Bone marrow (tissue), 2 donors: Measurements from ENCODE around the gene ZNF91.
"Not testable (repeated sequence)": the region's sequence is repeated elsewhere in the genome, so short reads cannot be mapped to it uniquely, and the experiment has no call there.

Experiments
- DNase-seq, 2 donors: peaks; one replicate each; lab custom pipeline; 2025; lab: John Stamatoyannopoulos, UW

Gene ZNF91

DNA sequence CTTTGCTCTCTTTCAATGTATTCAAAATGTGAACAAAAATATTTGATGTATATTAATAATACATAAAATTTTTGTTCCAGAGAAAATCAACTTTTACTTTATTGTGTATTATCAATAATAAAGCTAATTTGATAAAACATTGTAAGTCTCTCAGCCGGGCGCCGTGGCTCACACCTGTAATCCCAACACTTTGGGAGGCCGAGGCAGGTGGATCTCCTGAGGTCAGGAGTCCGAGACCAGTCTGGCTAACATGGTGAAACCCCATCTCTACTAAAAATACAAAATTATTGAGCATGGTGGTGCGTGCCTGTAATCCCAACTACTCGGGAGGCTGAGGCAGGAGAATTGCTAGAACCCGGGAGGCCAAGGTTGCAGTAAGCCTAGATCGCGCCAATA is 449 bp upstream of the ZNF91 start:
- DNase-seq, result not testable (repeated sequence)

DNA sequence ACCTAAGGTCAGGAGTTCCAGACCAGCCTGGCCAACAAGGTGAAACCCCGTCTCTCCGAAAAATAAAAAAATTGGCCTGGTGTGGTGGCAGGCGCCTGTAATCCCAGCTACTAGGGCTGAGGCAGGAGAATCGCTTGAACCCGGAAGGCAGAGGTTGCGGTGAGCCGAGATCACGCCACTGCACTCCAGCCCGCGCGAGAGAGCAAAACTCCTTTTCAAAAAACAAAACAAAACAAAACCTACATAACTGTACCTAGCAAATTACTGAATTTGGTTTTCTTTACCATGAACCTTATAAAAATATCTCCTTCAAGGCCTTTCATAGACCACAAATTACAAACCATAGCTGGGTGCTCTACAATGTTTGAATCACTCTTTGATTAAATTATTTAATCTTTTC is 760 bp downstream of the ZNF91 start:
- DNase-seq, result no peak

DNA sequence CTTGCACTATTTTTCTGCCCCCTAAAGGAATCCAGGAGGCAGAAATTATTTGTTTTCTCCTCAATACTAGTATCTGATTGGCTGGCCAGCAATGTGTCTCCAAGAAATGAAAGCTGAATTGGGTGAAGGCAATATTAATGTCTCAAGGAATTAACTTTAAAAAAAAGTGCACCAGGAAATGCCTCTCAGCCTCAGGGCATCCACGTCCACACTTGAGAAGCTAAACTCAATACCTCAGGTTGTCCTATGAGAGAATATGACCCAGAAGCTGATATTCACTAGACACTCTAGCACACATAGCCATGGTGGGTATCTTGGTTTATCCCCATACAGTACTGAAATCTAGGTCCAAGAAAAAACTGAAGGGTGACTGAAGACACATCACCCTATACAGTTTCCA is 2.1 kb downstream of the ZNF91 start:
- no peak for DNase-seq

DNA sequence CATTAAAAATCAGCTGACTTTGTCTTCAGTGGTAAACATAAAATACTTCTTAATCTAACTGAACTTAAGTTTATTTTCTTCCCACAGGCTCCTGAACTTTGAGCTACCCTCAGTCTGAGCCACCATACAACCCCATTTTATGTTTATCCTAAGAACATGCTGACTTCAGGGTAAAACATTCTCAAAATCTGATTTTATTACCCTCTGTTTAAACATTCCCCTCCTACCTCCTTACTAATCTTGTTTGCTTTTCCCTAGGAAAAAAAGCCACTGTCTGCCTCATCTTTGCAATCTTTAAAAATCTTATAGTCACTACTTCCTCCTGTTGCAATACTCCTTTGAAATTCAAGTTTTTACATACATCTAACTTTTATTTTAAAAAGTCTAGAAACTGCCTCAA is 4.0 kb downstream of the ZNF91 start:
- no peak for DNase-seq

DNA sequence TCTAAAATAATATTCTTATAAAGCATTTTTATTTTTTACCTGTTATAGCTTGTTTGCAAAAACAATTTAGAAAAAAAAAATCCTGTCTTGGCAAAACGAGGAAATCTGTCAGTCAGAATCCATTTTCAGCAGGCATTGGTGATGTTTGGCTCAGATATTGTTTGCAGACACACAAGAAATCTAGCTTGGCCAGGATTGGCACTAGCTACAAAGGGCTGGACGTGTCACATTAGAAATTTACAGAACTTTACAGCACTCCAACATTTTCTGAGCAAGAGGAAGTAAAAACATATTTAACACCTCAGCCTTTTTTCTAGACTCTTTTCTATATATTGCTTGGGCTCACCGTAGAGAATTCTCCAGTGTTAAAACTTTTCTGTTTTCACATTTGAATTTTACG is 9.9 kb downstream of the ZNF91 start:
- DNase-seq, result no peak

DNA sequence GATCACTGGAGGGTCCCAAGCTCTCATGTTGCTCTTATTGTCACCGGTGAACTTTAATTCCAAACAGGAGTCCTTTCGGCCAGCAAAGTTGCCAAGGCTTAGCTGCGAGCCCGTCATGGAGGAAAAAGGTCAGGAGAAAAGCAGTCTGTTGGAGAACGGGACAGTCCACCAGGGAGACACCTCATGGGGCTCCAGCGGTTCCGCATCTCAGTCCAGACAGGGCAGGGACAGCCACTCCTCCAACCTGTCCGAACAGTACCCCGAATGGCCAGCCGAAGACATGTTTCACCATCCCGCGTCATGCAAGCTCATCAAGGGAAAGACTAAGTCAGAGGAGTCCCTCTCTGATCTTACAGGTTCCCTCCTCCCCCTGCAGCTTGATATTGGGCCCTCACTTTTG is 10.4 kb downstream of the ZNF91 start:
- DNase-seq, result no peak

DNA sequence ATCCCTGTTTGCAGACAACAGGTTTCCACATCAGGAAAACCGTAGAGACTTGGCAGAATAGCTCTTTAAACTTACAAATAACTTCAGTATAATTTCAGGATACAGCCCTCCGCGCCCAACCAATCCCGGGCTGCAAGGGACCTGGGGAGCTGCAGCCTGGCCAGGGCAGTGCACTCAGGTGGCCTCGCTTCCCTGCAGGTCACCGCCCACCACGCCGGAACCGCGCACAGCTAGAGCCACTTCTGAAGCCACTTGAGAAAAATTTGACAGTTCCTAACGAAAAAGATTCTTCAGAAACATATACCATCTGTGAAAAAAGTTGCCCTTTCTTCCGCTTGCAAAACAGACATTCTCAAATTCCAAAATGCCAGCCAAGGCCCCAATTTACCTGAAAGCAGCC is 11.1 kb downstream of the ZNF91 start:
- no peak for DNase-seq

DNA sequence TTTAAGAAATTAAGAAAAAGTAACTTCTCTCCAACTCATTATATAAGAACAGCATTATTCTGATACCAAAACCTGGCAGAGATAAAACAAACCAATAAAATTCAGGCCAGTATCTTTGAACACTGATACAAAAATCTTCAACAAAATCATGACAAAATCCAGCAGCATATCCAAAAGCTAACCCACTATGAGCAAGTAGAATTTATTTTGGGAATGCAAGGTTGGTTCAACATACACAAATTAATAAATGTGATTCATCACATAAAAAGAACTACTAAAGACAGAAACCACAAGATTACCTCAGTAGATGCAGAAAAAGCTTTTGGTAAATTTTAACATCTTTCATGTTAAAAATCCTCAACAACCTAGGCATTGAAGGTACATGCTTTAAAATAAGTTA is 12.3 kb downstream of the ZNF91 start:
- DNase-seq, result no peak

DNA sequence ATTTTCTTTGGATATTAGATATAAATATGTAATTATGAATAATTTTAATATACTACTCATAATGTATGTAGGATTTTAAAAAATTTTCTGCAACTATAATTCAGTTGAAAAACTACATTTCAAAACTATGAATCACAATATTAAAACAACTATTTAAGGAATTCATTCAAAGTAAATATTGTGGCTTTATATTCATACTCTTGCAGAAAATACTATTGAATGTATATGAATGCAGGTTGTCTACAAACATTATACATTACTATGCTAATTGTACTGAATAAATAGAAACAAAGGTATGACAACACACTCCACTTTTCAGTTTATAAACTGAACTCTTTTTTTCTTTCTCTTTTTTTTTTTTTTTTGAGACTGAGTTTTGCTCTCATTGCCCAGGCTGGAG is 14.2 kb downstream of the ZNF91 start:
- DNase-seq, result no peak

DNA sequence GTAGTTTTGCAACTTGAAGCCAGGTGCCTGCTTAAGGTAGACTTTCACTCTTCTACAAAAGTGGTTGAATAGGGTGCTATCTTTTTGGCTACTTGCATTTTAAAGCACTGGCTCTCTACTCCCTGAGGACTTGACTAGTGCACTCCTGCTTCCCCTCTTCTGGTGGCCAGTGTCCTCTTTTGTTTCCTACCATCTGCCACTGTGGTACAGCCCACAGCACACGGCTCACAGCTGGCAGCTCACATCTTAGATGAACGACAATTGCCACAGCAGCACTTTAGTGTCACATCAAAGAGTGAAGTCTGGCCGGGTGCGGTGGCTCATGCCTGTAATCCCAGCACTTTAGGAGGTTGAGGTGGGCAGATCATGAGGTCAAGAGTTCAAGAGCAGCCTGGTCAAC is 15.6 kb downstream of the ZNF91 start:
- DNase-seq, result not testable (repeated sequence)

DNA sequence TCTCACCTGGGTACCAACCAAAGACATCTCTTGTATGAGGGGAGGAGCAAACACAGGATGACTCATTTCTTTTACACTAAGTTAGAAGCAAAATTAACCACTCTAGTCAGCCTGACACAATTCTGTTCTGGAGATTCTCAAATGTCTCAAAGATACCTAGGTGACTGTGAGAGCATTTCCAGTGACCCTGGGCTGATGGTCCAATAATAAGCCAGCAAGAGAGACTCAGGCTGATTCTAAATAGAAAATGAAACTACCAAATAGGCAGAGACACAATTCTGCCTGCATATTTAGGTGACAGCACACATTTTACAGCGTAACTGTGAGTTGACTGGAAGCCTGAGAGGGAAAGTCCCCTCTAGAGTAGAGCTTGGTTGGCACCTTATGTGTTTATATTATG is 16.3 kb downstream of the ZNF91 start:
- DNase-seq, result no peak

DNA sequence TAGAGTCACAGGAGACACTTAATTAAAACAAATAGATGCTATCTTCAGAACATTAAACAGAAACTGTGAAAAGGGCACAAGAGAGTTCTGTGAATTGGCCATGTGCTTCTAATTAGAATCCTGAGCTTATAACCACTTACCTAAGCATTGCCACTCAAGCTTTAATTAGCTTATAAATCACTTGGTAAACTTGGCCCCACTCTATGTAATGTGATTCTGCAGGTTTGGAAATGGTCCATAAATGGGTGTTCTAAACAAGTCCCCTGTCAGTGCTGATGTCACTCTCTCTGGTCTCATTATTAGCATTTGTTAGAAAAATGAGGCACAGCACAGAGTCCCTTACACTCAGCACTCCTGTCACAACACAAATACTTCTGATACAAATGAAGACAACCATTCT is 18.0 kb downstream of the ZNF91 start:
- no peak for DNase-seq

DNA sequence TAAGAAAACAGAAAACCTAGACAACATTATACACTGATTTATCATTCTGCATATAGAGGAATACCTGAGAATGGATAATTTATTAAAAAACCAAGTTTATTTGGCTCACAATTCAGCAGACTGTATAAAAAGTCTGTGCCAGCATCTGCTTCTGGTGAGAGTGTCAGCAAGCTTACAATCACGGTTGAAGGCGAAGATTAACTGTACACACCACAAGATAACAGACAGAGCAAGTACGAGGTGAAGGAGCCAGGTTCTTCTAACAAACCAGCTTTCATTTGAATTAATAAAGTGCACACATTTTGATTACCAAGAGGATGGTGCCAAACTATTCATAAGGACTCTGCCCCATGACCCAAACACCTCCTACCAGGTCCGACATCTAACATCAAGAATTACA is 28.8 kb downstream of the ZNF91 start:
- no peak for DNase-seq

DNA sequence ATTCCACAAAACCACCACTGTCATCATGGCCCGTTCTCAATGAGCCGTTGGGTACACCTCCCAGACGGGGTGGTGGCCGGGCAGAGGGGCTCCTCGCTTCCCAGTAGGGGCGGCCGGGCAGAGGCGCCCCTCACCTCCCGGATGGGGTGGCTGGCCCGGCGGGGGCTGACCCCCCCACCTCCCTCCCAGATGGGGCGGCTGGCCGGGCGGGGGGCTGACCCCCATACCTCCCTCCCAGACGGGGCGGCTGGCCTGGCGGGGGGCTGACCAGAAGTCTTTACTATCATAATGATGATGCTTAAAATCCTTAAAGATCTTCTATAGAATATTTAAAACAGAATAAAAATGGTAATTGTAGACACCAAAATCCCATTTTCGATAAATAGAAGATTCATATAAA is 29.2 kb downstream of the ZNF91 start:
- not testable (repeated sequence) for DNase-seq

DNA sequence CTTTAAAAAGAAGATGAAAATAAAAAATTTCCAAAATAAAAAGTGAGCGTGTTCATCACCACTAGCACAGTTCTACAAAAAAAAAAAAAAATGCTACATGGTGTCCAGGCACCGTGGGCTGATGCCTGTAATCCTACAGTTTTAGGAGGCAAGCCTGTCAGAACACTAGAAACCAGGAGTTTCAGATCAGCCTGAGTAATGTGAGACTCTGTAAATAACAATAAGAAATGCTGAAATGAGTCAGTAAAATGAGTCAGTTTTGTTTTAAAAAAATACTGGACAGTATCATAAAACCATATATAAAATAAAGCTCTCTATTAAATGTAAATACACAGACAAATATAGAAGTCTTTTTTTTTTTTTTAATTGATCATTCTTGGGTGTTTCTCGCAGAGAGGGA is 30.0 kb downstream of the ZNF91 start:
- DNase-seq, result no peak

DNA sequence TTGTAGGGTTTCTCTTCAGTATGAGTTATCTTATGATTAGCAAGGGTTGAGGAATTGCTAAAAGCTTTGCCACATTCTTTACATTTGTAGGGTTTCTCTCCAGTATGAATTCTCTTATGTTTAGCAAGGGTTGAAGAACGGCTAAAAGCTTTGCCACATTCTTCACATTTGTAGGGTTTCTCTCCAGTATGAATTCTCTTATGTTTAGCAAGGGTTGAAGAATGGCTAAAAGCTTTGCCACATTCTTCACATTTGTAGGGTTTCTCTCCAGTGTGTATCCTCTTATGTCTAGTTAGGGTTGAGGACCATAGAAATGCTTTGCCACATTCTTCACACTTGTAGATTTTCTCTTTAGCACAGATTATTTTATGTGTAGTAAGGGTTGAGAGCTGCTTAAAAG is 33.4 kb downstream of the ZNF91 start:
- DNase-seq, result not testable (repeated sequence)

DNA sequence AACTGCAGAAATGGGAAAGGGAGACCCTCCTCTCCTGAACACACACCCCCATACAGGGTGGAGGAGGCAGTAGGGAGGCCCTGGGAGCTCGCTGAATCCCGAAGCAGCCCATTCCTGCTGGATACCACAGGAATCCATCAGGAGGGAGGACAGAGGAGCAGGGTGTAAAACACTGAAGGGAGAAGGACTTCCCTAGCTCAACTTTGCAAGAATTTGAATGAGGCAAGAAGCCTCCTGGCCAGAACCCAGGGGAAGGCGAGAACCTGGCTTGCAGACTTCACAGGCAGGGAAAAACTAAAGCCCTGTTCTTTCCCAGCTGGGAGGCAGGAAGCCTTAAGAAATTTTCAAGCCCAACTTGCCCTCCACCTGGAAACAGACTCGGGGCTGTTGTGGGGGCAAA is 43.5 kb downstream of the ZNF91 start:
- DNase-seq, result no peak

DNA sequence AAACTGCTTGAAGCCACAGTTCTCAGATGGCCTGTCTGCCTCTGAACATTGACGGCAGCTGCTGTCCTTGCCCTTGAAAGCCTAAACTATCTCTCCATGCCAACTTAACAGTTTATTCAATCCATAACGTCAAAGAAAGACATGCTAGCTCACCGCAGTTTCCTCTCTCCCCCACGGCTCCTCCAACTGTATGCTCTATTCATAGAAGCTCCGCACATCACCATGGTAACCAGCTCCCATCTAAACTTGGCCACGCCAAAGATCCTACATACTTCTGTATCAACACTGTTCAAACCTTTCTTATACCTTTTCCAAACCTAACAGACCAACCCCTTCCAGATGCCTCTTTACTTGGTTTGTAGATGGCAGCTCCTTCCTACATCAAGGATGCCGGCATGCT is 48.6 kb downstream of the ZNF91 start:
- no peak for DNase-seq

DNA sequence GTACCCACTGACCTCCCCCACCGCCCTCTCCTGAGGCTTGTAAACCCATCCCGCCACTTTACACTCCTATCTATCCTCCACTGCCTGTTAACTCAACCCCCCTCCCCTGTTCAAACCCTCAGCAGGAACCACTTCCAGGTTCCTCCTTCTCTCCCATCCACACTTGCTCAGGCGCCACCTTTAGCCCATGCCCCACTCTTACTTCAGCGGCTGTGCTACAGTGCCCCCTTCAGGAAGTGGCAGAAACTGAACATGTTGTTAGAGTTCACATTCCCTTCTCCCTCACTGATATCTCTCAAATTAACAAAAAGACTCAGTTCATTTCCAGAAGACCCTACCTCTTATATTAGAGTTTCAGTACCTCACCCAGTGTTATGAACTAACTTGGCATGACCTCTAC is 49.4 kb downstream of the ZNF91 start:
- no peak for DNase-seq

DNA sequence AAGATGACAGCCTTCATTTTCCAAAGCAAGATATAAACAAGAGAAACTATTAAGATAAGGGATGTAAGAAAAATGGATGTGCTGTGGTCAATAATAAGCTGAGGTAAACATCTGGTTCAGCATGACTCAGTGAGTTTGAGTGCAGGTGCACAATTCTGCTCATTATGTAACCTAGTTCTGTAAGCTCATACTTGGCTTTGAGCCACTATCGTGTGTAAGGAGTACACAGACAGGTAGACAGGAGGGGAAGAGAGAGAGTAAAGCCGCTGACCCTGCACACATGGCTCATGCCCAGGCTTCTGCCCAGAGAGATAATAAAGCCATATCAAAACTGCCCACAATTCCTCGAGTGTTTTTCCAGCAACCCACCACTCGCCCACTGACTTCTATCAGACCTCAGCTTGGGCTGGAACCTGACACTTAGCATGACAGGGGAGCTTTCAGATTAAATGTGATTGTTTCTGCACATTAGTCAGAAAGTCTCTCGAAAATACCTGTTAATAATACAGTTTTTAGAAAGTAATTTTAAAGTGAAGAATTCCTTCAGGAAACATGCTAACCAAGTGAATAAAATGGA is 51.7 kb downstream of the ZNF91 start:
- no peak for DNase-seq

DNA sequence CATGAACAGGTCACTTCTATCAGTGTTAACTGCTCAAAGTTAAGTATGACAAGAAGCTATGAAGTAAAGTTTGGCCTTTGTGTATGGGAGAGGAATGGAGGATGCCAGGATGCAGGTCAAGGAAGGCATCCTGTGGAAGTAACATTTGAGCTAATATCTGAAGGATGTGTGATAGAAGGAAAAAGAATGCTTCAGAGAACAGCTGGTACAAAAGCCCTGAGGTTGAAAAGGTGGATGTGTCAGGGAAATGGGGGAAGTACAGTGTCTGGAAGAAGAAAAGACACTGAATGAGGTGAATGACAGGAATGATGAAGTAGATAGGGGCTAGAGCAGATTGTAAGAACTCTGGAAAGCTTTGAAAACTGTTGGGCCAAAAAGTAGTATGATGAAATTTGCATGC is 67.1 kb downstream of the ZNF91 start:
- no peak for DNase-seq

DNA sequence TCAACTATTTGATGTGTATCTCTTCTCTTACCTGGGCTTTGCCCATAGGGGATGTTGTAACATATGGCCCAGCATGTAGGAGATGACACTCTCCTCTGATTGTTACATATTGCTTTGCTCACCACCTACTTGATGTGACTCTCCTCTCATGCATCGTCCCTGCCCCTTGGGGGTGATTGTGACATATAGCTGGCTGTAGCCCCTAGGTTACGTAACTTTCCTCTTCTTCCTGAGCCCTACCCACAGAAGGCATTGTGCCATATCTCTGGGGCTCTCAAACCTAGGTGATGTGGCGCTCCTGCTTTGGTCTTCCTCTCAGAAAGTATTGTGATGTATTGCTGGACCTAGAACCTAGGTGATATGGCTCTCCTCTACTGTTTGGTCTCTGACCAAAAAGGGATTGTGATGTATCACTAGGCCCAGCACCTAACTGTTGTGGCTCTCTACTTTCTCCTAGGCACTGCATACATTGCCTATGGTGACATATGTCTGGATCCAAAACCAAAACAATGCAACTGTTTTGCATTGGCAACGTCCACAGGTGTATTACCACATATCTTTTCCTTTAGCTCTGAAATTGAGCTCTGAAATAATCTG is 73.2 kb downstream of the ZNF91 start:
- no peak for DNase-seq

DNA sequence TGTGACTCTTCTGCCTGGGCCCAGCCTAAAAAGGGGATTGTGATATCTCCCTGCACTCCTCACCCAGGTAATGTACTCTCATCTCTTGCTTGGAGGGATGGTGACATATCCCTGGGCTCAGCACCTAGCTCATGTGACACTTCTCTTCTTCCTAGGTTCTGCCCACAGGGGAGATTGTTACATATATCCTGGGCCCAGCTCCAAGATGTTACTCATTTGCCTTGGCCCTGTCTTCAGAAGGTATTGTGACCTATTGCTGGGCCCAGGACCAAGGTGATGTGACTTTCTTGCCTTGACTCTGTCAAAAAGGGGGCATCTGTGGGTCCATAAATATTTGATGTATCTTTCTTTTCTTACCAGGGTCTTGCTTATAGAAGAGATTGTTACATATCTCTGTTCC is 73.9 kb downstream of the ZNF91 start:
- DNase-seq, result not testable (repeated sequence)

DNA sequence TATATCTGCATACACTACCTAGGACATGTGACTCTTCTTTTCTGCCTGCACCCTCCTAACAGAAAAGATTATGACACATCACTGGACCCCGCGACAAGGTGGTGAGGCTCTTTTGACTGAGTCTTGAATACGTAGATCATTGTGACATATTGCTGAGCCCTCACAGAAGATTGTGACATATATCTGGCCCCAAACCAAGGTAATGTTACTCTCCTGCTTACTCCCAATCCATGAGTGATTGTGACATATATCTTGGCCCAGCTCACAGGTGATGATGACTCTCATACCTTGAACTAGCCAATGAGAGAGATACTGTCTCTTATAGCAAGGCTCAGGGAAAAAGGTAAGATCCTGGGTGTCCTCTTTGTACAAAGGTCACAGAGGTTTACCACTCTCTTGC is 75.7 kb downstream of the ZNF91 start:
- DNase-seq, result not testable (repeated sequence)

DNA sequence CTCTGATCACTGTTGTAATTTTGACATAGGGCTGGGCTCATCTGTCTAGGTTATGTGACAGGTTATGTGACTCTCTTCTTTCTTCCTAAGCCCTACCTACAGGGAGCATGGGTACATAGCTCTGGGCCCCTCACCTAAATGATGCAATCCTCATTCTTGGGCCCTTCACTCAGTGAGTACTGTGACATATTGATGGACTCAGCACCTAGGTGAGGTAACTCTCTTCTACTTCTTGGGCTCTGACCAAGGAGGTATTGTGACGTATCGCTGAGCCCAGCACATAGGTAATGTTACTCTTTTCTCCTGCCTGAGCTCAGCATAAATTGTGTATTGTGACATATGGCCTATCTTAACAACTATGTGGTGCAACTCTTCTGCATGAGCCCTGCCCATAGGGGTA is 76.3 kb downstream of the ZNF91 start:
- DNase-seq, result not testable (repeated sequence)
